ENCODE results near the gene CLDN1.

- TF ChIP-seq, protein P1, sequence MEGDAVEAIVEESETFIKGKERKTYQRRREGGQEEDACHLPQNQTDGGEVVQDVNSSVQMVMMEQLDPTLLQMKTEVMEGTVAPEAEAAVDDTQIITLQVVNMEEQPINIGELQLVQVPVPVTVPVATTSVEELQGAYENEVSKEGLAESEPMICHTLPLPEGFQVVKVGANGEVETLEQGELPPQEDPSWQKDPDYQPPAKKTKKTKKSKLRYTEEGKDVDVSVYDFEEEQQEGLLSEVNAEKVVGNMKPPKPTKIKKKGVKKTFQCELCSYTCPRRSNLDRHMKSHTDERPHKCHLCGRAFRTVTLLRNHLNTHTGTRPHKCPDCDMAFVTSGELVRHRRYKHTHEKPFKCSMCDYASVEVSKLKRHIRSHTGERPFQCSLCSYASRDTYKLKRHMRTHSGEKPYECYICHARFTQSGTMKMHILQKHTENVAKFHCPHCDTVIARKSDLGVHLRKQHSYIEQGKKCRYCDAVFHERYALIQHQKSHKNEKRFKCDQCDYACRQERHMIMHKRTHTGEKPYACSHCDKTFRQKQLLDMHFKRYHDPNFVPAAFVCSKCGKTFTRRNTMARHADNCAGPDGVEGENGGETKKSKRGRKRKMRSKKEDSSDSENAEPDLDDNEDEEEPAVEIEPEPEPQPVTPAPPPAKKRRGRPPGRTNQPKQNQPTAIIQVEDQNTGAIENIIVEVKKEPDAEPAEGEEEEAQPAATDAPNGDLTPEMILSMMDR (IDR thresholded peaks at IDR 0.05) = no peak
- TF ChIP-seq, protein P2, sequence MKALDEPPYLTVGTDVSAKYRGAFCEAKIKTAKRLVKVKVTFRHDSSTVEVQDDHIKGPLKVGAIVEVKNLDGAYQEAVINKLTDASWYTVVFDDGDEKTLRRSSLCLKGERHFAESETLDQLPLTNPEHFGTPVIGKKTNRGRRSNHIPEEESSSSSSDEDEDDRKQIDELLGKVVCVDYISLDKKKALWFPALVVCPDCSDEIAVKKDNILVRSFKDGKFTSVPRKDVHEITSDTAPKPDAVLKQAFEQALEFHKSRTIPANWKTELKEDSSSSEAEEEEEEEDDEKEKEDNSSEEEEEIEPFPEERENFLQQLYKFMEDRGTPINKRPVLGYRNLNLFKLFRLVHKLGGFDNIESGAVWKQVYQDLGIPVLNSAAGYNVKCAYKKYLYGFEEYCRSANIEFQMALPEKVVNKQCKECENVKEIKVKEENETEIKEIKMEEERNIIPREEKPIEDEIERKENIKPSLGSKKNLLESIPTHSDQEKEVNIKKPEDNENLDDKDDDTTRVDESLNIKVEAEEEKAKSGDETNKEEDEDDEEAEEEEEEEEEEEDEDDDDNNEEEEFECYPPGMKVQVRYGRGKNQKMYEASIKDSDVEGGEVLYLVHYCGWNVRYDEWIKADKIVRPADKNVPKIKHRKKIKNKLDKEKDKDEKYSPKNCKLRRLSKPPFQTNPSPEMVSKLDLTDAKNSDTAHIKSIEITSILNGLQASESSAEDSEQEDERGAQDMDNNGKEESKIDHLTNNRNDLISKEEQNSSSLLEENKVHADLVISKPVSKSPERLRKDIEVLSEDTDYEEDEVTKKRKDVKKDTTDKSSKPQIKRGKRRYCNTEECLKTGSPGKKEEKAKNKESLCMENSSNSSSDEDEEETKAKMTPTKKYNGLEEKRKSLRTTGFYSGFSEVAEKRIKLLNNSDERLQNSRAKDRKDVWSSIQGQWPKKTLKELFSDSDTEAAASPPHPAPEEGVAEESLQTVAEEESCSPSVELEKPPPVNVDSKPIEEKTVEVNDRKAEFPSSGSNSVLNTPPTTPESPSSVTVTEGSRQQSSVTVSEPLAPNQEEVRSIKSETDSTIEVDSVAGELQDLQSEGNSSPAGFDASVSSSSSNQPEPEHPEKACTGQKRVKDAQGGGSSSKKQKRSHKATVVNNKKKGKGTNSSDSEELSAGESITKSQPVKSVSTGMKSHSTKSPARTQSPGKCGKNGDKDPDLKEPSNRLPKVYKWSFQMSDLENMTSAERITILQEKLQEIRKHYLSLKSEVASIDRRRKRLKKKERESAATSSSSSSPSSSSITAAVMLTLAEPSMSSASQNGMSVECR (CRISPR knock-in tag; IDR thresholded peaks at IDR 0.05; ENCODE audit: borderline replicate concordance) = no peak
- no peak for TF ChIP-seq MAX (CRISPR knock-in tag; IDR thresholded peaks at IDR 0.05)
- no peak for TF ChIP-seq IRF2 (CRISPR knock-in tag; IDR thresholded peaks at IDR 0.05; ENCODE audit: borderline replicate concordance, low read depth)
- TF ChIP-seq JUN (CRISPR knock-in tag; IDR thresholded peaks at IDR 0.05) = no peak
- TF ChIP-seq, protein P3, sequence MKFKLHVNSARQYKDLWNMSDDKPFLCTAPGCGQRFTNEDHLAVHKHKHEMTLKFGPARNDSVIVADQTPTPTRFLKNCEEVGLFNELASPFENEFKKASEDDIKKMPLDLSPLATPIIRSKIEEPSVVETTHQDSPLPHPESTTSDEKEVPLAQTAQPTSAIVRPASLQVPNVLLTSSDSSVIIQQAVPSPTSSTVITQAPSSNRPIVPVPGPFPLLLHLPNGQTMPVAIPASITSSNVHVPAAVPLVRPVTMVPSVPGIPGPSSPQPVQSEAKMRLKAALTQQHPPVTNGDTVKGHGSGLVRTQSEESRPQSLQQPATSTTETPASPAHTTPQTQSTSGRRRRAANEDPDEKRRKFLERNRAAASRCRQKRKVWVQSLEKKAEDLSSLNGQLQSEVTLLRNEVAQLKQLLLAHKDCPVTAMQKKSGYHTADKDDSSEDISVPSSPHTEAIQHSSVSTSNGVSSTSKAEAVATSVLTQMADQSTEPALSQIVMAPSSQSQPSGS (CRISPR knock-in tag; IDR thresholded peaks at IDR 0.05; ENCODE audit: borderline replicate concordance, low read depth) = no peak
- TF ChIP-seq, protein P4, sequence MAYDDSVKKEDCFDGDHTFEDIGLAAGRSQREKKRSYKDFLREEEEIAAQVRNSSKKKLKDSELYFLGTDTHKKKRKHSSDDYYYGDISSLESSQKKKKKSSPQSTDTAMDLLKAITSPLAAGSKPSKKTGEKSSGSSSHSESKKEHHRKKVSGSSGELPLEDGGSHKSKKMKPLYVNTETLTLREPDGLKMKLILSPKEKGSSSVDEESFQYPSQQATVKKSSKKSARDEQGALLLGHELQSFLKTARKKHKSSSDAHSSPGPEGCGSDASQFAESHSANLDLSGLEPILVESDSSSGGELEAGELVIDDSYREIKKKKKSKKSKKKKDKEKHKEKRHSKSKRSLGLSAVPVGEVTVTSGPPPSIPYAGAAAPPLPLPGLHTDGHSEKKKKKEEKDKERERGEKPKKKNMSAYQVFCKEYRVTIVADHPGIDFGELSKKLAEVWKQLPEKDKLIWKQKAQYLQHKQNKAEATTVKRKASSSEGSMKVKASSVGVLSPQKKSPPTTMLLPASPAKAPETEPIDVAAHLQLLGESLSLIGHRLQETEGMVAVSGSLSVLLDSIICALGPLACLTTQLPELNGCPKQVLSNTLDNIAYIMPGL (CRISPR knock-in tag; IDR thresholded peaks at IDR 0.05) = no peak
- no peak for TF ChIP-seq ESRRA (CRISPR knock-in tag; IDR thresholded peaks at IDR 0.05; ENCODE audit: borderline replicate concordance)
These were observed 20.7 kb downstream of the CLDN1 start for GRCh38 chr3:190301591-190301990.

Measured in WTC11 (cell line).